Measurements from ENCODE around the gene ADD2.

Gene ADD2

DNA sequence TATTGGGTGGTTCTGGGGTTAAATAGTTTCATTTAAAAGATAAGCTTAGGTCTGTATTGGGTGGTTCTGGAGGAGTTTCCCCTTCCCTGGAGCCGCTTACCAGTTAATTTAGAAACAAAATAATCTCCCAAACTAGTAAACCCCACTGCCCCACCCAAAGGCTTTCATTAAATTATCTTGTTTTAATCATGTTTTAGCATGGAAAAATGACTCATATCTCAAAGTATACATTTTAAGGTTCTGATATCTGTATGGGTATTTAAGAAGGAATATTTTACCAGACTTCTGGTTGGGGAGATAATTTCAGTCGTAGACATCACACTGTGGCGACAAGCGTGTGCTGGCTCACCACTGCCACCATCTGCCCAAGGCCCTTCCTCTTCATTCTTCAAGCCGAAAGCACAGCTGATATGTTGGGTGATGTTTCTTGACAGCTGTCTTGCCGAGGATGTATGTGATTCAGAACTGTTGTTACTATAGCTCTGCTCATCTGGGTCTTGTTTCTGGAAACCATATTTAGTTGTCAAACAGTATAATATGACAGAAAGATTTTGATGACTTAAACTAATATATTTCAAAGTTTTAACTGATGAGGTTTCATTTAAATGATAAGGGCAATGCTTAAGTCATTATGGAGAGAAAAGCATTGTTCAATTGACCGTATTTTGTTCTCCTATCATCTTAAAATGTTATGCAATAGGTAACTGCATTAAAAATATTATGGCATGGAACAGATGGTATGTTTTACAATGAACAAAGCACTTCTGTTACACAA, 17.3 kb upstream of the ADD2 start:
- peak in 1 of 2 donors; percentile 11 for DNase-seq (ENCODE audit: low read depth in 2 of 2)

GRCh38 chr2:70784320-70784719, 16.3 kb upstream of the ADD2 start:
- no peak for DNase-seq (ENCODE audit: low read depth in 2 of 2)

DNA sequence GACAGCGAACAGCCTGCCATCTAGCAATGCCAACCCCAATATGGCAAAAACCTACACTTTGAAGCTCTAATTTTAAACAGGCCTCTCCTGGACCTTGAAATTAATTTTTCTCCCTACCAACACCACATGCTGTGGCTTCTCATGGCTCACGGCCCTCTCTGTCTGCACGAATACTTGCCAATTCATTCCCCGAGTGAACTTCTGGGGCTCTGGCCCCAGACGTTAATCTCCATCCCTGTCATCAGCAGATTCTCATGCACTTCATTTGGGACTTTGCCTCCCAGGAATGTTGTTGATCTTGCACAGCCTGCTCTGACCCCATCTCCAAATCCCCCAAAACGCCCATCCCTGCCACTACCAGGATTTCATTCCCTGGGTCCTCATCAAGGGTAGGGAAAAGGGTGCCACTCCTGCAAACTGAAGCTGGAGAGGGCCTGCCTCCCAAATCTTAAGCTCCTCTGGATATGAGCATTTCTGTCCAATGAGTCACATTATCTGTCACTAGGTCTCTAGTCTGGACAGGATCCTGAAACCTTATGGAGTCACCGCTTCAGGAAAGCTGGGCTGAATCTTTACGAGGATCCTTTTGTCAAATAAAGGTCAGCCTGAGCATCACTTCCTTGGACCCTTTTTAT, 12.0 kb upstream of the ADD2 start:
- DNase-seq (ENCODE audit: low read depth in 2 of 2): no peak

- no peak for DNase-seq (ENCODE audit: low read depth in 2 of 2)
Observed at GRCh38 chr2:70779491-70779890, 11.5 kb upstream of the ADD2 start.

GRCh38 chr2:70778676-70779075, 10.7 kb upstream of the ADD2 start:
- DNase-seq (ENCODE audit: low read depth in 2 of 2): no peak

- DNase-seq (ENCODE audit: low read depth in 2 of 2): no peak
Observed at GRCh38 chr2:70777450-70777849, 9.4 kb upstream of the ADD2 start.

DNA sequence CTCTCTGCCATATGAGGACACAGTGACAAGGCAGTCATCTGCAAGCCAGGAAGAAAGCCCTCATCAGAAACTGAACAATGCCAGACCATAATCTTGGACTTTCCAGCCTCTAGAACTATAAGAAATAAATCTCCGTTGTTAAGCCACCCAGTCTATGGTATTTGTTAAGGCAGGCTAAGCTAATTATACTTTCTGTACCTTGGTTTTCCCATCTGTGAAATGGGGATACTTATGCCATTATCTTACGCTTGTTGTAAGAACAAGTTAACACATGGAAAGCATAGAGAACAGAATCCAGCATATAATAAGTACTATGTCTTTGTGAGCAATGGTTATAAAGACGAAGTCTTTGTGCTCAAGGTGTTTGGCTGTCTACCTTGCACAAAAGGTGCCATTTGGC, 8.3 kb upstream of the ADD2 start:
- DNase-seq (ENCODE audit: low read depth in 2 of 2): no peak

DNA sequence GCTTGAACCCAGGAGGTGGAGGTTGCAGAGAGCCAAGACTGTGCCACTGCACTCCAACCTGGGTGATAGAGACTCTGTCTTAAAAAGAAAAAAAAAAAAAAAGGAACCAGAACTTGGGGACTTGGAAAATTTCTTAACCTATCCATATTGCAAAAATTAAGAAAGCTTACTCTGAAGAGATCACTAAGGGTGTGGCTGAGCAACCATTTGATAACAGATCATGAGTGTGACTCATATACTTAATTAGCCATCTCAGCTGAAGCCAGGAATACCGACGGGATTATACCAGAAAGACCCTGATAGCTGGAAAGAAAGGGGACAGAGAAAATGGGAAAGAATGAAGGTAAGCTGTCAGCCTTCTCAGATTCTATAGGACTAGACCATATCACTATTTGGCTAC, 7.1 kb upstream of the ADD2 start:
- no peak for DNase-seq (ENCODE audit: low read depth in 2 of 2)

- DNase-seq (ENCODE audit: low read depth in 2 of 2): no peak
Observed at GRCh38 chr2:70772486-70773155, 4.6 kb upstream of the ADD2 start.

DNA sequence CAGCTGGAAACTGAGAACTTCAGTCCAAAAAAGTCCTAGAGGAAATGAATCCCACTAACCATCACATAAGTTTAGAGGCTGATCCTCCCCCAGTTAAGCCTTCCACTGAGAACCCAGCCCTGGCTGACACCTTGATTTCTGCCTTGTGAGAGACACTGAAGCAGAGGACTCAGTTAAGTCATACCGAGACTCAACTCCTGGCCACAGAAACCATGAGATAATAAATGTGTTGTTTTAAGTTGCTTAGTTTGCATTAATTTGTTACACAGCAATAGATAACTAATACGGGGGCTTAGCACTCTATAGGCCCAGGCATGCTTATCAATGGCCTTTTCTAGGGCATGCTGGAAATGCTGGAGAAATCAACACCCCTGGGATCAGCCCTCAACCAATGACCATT, 3.4 kb upstream of the ADD2 start:
- no peak for DNase-seq (ENCODE audit: low read depth in 2 of 2)

DNA sequence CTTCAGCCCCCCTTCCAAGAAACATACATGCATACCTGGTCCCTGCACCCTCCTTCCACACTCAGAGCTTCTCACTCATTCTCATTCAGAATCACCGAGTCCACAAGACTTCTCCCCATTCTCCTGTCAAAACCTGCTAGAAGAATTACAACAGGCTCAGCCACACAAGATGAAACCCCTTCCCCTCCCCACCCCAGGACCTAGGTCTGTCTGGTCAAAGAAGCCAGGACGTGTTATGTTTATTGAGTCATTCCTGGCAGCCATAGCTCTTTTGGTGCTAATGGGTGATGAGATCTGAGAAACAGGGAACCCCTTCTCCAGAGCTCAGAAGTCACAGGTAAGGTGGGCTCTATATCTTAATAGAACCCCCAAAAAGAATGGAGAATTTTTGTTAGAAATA, 1.4 kb upstream of the ADD2 start:
- DNase-seq (ENCODE audit: low read depth in 2 of 2): no peak

- DNase-seq (ENCODE audit: low read depth in 2 of 2): no peak
Observed at GRCh38 chr2:70768590-70769085, 638 bp upstream of the ADD2 start.

DNA sequence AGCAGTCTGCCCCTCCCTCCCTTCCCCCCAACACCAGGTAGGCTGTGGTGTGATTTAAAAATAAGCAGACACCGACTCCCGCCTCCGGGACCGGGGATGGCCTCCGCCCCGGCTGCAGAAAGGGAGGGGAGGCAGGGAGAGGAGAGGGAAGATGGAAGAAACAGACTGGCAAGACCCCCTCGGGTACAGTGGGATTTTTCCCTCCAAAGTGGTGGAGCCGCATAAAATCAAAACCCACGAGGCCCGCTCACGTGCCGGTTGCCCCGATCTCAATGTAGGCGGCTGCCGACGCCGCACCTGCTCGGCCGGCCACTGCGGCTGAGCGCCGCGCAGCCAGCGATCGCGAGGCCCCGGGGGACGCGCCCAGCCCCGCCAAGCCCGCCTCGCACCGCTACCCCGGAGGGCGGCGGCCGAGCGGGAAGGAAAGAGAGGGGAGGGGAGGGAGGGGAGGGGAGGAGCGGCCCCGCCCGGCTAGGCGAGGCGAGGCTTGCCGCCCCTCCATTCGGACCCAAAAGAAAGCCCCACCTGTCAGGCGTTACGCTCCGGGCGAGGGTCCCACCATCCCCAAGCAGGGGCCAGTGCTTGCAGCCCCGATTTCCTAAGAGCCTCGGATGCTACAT, 811 bp downstream of the ADD2 start:
- no peak for DNase-seq (ENCODE audit: low read depth in 2 of 2)

GRCh38 chr2:70766357-70767078, 1.5 kb downstream of the ADD2 start:
- DNase-seq (ENCODE audit: low read depth in 2 of 2): no peak

- DNase-seq (ENCODE audit: low read depth in 2 of 2): no peak
Observed at GRCh38 chr2:70765507-70765906, 2.5 kb downstream of the ADD2 start.

DNA sequence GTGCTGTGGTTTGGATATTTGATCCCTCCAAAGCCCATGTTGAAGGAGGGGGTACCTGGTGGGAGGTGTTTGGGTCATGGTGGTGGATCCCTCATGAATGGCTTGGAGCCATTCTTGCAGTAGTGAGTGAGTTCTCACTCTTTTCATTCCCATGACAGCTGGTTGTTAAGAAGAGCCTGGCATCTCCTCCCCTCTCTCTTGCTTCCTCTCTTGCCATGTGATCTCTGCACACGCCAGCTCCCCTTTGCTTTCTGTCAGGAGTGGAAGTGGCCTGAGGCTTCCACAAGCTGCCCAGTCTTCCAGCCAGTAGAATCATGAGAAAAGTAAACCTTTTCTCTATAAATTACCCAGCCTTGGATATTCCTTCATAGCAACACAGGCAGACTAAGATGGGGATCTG, 8.6 kb downstream of the ADD2 start:
- no peak for DNase-seq (ENCODE audit: low read depth in 2 of 2)

GRCh38 chr2:70757966-70758365, 10.0 kb downstream of the ADD2 start:
- no peak for DNase-seq (ENCODE audit: low read depth in 2 of 2)

DNA sequence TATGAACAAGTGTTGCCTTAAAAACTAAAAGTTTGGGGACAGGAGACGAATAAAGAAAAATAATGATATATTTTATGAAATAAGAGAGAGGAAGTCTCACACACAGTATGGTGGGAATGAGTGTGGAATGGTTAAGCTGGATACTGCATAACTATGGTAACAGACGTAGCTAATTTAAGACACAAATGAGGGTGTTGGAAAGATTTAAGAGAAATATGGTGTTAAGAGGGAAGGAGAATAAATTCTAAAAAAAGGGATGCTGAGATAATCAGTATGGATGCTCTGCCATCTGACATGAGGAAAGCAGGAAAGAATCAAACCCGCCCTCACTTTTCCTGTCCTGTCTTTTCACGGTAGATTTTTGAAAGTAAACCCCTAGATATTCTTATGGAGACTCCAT, 10.6 kb downstream of the ADD2 start:
- no peak for DNase-seq (ENCODE audit: low read depth in 2 of 2)

DNA sequence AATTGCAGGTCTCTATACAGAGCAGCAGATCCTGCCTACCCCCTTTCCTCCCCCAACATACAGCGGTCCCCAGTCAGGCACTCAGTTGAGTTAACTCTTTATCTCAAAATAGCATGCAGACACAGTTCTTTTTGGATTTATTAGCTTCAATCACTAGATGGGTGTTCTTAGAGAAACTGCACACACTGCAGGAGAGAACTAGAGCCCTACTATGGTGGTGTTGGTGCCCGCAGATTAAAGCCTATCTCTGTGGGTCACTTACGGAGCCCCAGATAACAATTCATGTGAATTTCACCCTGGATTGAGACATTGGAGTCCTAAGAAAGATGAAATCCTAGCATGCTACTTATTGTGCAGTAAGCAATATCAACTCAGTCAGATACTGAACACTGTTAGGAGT, 11.9 kb downstream of the ADD2 start:
- DNase-seq (ENCODE audit: low read depth in 2 of 2): no peak

GRCh38 chr2:70753902-70754301, 14.1 kb downstream of the ADD2 start:
- no peak for DNase-seq (ENCODE audit: low read depth in 2 of 2)

DNA sequence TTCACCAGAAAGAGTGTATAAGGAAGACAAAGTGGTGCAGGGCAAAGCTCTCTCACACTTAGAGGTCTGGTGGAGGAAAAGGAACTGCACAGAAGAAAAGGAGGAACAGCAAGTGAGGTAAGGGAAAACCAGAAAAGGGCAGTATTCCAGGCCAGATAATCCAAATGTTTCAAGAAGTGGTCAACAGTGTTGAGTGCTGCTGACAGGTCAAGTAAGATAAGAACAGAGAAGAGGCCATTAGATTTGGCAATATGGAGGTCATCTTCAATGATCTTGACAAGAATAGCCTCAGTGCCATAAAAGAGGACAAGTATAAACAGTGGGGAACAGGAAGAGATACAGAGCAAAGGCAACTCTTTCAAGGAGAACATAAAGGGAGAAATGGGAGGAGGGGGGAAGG, 15.0 kb downstream of the ADD2 start:
- DNase-seq (ENCODE audit: low read depth in 2 of 2): no peak

DNA sequence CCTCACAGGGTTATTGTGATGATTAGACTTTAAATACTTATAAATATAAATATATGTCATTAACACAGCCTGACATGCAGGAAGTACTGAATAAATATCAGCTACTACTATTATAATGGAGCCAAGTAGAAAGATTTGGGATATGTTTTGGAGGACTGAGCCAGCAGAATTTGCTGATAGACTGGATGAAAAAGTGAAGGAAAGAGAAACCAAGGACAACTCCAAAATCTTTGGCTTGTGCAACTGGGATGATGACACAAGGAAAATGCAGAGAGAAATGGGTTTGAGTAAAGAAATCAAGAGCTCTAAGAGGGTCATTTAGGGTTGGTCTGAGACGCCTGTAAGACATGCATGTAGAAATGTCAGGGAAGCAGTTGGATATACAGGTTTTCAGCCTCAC, 15.6 kb downstream of the ADD2 start:
- no peak for DNase-seq (ENCODE audit: low read depth in 2 of 2)

Measured in stimulated activated CD8-positive, alpha-beta memory T cell treated with anti-CD3 and anti-CD28 coated beads, Interleukin-7, amount 100 ng/mL, for 1 hour (primary cell).